GM13977 (cell line): ENCODE results near the gene SH3RF2.
"Not testable (repeated sequence)": the region's sequence is repeated elsewhere in the genome, so short reads cannot be mapped to it uniquely, and the experiment has no call there.

Experiments
- DNase-seq: peaks from one replicate; pipeline ENCODE4 v3.0.0; 2012; ENCODE audit warnings: low spot score
- in situ Hi-C: fragments of 300-500 bp; cut with MboI; formaldehyde crosslinking; loops from one replicate; pipeline ENCODE4 v1.12.0; 2022; ENCODE audit warnings: low sequenced_read_pairs, low pct_unique_long_range_greater_than_20kb, mixed read lengths, inconsistent platforms; ENCODE audit not compliant: unreplicated experiment
- TF ChIP-seq, protein P1 (sequence below): IDR thresholded peaks from 2 replicates; pipeline ENCODE4 v1.5.1; 2012; ENCODE audit warnings: mild to moderate bottlenecking, control low read depth; ENCODE audit not compliant: insufficient read depth; ENCODE audit errors: extremely low read depth, missing control alignments

Gene SH3RF2

GRCh38 chr5:145953202-145953601 lies 16.8 kb downstream of the SH3RF2 start:
- TF ChIP-seq, protein P1, sequence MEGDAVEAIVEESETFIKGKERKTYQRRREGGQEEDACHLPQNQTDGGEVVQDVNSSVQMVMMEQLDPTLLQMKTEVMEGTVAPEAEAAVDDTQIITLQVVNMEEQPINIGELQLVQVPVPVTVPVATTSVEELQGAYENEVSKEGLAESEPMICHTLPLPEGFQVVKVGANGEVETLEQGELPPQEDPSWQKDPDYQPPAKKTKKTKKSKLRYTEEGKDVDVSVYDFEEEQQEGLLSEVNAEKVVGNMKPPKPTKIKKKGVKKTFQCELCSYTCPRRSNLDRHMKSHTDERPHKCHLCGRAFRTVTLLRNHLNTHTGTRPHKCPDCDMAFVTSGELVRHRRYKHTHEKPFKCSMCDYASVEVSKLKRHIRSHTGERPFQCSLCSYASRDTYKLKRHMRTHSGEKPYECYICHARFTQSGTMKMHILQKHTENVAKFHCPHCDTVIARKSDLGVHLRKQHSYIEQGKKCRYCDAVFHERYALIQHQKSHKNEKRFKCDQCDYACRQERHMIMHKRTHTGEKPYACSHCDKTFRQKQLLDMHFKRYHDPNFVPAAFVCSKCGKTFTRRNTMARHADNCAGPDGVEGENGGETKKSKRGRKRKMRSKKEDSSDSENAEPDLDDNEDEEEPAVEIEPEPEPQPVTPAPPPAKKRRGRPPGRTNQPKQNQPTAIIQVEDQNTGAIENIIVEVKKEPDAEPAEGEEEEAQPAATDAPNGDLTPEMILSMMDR = no peak
- no peak for DNase-seq
- in situ Hi-C loops = no loop called here

DNA sequence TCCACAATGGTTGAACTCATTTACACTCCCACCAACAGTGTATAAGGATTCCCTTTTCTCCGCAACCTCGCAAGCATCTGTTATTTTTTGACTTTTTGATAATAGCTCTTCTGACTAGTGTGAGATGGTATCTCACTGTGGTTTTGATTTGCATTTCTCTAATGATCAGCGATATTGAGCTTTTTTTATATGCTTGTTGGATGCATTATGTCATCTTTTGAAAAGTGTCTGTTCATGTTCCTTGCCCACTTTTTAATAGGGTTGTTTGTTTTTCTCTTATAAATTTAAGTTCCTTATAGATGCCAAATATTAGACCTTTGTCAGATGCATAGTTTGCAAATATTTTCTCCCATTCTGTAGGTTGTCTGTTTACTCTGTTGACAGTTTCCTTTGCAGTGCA lies 17.8 kb downstream of the SH3RF2 start:
- DNase-seq, in situ Hi-C loops: not testable (repeated sequence)

GRCh38 chr5:145957388-145957787 lies 21.0 kb downstream of the SH3RF2 start:
- TF ChIP-seq, protein P1 = no peak
- no peak for DNase-seq
- in situ Hi-C loops = no loop called here

DNA sequence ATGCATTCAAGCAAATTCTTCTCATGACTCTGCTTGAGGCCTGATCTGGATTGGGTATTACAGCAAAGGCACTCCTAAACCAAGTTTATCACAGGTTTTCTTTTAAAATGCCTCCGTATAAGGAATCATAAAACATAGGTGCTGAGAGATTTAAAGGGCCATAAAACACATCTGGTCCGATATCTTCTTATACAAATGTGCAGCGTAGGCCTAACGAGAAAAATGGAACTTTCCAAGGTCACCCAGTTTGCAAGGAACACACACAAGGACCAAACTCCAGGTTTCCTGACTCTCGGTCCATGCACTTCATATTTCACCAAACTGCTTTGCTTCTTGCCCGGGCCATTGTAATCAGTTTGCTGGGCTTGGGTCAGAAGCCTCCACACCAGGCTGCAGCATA lies 22.1 kb downstream of the SH3RF2 start:
- in situ Hi-C loops = no loop called here
- no peak for DNase-seq
- TF ChIP-seq, protein P1 = no peak

DNA sequence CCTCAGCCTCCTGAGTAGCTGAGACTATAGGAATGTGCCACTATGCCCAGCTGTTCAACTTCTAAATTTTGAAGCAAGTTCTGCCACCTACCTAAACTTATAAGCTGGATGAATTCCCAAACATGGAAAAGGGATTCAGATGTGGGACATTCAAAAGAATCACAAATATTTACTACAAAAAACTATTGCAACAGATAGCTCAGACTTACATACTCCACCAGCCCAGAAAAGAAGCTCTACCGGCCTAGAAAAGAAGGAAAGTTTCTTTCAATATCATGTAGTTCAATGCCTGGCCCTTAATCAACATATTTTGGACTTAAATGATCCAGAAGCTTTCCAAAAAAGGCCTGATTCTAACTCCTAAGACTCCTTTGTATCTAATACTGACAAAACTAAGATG lies 23.8 kb downstream of the SH3RF2 start:
- TF ChIP-seq, protein P1 = no peak
- in situ Hi-C loops = no loop called here
- no peak for DNase-seq

- in situ Hi-C loops = no loop called here
- TF ChIP-seq, protein P1 = no peak
- DNase-seq = no peak
These were observed 24.6 kb downstream of the SH3RF2 start for GRCh38 chr5:145960848-145961600.

DNA sequence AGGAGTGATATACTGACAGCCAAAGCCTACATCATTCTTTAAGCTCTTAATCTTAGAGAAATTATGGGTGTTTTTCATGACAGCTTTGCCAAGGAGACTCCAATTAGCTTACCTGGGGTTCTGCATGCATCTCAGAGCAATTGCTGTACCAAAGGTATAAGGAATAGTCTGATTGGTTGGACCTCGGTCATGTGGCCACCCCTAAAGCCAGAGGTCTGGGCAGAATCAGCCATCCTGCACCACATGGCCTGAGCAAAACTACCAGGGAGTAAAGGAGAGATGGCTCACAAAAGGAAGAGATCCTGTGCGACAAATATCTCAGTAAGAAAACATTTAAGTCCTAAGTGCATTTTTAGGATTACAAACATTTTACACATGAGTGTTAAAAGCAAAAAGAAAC lies 25.6 kb downstream of the SH3RF2 start:
- TF ChIP-seq, protein P1 = no peak
- no peak for DNase-seq
- in situ Hi-C loops = no loop called here

GRCh38 chr5:145964008-145964407 lies 27.6 kb downstream of the SH3RF2 start:
- DNase-seq, in situ Hi-C loops: not testable (repeated sequence)
